ENCODE data around the gene VPS39.

The VPS39 gene

DNA sequence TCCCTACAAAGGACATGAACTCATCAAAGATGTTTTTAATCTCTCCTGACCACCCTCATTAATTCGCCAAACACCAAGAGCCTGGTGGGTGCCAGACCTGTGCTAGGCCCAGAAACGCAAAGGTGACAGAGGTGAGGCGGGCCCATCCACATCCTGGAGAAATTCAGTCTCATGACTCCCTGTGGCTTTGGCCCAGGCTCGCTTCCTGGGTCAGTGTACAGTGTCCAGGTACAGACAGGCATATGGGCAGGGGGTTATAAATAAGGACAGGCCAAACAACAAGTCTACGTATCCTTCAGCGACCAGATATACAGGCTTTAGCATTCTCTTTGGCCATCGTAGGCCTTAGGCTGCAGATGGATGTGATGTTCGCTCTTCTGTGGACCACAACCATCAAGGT lies 50.7 kb downstream of the VPS39 start:
- DNase-seq = no peak

DNA sequence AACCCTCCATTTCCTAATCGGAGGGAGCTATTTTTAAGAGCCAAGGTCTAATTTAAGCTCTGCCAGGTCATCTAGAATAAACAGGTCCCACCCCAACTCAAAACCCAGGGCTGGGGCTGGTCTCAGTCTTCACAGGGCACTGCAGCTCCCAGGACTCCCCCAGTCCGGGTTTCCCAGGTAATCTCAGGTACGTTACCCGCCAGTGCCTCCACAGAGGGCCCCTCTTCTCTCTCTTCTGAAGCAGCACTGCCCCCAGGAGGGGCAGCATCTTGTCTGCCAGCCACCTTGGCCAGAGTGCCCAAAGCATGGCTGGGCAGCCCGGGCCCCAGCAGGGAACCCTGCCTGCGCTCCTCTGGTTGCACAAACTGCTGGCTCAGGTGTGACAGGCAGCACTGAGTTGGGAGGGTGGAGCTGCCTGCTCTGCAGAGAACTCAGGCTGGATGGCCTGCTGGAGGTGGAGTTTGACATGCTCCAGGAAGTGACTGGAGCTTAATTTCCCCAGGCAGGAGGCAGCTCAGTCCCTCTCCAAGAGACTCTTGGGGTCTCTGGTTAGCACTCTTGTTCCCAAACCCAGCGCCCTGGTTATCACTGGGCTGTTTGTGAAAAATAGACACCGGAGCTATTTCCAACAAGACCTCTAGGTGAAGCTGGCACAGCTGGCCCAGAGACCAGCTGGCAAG lies 51.7 kb downstream of the VPS39 start, which contains the start of gene PLA2G4F:
TSS of gene PLA2G4F (minus strand) at position 394 of the 680 bp plus-strand sequence. CDS start at position 307, 87 bp downstream.
- no peak for DNase-seq

DNA sequence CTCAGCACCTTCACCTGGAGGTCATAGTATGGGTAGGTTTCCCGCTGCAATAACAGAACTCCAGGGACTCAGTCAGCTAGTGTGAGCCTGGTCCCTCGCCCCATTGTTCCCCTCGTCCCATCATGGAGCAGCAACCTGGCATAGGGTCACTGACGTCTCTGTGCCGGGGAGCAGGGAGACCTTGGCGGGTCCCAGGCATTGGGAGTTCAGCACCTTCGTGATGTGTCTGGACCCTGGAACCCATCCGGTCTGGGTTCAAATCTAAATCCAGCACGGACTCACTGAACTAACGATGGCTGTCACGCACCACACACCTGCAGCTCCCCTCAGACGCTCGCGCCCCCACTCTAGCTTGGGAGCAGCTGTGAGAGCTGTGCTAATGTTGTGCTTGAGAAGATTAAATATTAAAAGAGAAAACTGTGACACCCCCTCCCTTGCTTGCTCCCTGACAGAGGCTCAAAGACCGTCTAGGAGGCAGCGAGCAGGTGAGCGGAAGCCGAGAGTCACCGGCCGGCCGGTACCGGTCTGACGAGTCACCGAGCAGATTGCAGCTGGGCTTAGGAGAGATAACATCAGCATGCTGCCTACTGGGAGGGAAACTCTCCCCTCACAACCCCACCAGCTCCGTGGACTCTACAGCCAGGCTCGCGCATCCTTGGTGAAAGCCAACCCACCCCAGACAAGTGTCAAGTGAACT lies 52.4 kb downstream of the VPS39 start:
- DNase-seq = no peak

DNA sequence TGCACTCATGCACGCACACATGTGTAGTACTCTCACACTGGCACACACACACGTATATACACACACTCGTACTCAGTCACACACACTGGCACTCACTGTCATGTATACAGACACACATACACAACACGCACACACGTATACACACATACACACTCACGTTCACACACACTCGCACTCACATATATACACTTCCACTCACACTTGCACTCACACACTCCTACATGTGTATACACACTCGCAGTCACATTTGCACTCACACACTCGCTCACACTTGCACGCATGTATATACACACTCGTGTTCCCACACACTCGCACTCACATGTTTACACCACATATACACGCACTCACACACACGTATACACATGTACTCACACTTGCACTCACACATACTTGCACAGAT lies 53.1 kb downstream of the VPS39 start:
- DNase-seq = no peak

DNA sequence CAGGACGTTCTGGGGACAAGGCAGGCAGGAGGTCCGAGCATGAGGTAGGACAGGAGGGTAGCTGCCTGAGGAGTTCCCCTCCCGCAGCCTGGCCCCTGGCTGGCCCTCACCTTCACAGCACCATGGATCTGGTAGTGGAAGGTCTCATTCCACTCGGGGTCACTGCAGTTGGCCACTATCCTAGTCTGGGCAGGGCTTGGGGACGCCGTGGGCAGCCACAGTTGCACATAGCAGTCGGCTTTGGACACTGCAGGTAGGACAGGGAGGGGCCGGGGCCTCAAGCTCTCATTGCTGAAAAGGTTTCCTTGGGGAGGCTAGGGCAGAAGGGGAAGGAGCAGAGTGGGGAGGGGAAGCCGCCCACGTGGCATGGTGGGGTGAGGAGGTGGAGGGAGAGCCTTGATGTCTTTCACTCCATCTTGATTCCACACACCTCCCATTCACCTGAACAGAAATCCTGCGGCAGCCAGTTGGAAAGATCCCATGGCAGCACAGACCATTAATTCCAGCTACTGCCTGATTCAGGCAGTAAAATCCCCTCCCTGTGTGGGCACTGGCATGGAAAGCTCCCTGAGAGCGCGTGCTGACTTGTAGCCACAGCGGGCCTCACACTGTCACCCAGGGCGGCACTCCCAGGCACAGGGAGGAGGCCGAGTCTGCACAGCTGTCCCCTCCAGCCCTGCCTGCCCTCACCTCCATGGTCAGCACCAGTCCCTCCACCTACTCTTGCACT lies 53.7 kb downstream of the VPS39 start:
- no peak for DNase-seq

DNA sequence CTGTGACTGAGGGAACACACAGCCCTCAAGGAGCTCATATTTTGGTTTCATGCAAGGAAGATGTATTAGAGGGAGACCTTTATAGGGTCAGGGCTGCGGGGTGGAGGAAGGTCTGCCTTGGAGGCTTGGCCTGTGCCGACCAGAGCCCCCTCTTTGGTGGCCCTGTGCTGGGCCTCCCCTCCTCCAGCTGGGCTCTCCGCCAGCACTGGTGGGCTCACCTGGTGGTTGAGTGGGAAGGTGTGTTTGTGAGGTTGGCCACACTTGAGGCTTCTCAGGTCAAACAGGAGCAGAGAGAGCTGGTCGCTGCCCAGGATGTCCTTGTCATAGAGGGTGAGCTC lies 54.3 kb downstream of the VPS39 start:
- DNase-seq = no peak

DNA sequence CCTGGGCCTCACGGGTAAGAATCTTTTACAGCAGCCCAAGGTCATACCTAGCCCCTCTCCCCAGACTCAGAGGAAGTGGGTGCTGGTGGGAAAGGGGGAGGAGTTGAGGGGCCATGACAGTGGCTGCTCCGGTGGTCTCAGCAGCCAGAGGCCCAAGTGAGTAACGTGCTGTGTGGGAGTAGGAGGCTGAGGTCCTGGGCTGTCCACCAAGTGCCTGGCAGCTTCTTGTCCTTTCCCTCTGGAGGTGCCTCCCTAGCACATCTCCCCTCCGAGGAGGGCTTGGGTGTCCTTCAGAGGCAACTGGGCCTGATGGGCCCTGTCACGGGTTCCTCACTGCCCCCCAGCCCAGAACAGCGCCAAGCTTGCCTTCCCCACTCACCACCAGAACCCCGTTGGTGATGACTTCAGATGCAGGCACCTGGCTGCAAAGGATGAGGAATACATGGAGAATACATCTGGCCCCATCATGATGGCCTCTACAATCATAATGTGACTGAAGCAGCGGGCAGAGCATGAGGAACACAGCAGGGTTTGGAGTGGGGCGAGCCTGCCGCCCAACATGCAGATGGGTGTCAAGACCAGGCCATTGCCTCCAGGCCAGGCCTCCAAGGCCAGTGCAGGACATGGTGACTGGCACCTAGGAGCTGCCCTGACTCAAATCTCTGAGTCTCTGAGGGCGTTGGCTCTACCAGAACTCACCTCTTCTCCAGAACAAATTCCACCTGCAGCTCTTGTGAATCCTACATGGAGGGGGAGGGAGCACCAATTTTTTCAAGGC lies 55.0 kb downstream of the VPS39 start:
- DNase-seq = no peak

DNA sequence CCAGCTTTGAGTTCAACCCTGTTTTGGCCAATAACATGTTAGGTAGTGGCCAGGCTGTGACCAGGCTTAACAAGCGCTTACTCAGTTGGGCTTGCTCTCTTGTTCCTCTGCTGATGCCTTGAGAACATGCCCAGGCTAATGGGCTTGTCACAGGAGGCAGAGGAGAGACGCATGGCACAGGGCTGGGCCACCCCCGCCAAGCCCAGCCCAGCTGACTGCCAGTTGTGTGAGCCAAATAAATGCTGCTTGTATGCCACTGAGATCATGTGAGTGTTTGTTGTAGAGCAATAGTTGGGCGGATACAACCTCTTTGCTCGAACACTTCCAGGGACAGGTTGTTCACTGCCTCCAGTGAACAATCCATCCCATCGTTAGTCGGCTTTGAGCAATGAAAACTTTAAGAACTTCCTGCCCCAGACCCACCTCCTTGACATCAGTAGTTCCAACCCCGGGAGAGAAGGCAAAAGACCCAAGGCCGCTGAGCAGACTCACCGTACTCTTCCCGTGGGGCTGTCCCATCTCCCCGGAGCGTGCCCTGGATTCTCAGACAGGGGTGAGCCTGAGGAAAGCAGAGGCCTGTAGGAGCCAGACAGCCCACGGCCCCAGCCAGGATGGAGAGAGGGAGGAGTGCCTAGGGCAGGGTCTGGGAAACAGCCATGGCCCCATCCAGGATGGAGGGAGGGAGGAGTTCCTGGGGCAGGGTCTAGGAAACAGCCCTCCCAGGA lies 55.7 kb downstream of the VPS39 start:
- no peak for DNase-seq

DNA sequence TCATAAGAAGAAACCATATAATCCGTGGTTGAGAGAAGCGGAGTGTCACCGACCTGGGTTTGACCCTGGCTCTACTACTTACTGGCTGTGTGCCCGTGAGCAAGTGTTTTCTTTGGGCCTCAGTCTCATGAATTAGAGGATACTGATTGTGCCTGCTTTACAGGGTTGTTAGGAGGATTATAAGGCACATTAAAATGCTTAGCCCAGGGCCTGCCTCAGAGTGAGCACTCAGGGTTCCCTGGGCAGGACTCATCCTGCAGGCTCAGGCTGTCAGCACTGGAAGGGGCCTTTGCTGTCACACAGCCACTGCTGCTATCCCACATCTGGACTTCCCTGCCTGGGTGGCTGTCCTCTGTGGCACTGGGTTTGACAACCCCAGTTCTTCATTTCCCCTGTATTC lies 56.4 kb downstream of the VPS39 start:
- DNase-seq = no peak

DNA sequence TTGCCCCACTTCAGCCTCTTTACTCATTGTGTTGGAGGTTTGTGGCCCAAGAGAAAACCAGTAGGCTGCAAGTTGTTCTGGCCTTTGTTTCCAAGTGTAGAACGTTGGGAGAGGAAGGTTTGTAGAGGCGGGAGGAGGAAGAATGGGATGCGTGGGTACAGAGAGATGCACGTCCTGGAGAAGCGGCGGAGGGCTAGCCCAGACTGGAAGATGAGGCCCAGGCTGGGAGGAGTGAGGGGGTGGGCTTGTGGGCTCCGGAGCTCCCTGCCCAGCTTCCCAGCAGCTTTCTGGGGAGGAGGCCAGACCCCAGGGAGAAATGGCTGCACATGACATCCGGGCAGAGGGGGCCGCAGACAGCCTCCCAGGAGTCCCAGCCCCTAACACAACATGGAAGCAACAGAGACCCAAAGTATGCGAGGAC lies 57.0 kb downstream of the VPS39 start:
- DNase-seq = no peak

DNA sequence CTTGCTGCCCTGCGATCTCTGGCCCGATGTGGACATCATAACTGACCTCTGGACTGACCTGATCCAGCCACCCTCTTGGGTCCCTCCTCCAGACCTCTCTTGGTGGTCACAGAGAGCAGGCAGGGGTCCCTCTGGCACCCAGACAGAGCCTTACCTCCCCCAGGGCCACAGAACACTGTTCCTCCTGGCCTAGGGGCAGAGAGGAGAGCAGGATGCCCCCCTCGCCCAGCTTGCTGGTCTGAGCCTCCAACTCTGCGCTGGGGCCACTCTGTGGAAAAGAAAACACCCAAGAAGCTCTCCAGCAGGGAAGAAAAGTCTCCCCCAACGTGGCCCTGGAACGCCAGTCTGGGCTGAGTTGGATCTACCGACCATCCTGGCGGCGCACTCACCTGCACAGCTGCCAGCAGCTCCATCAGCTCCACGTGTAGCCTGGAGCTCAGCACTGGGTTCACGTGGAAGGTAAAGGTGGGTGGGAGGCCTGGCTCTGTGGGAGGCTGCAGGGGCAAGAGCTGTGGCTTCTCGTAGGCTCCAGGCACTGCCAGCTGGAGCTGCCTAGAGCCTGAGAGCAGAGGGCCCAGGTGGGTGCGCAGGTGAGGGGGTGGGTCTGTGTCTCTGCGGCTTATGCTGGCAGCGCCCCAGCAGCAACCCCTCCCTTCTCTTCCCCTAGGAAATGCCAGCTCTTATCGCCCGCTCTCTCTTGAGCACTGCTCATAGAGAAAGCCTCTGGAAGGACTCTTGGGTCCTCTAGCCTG lies 57.7 kb downstream of the VPS39 start:
- DNase-seq = no peak

DNA sequence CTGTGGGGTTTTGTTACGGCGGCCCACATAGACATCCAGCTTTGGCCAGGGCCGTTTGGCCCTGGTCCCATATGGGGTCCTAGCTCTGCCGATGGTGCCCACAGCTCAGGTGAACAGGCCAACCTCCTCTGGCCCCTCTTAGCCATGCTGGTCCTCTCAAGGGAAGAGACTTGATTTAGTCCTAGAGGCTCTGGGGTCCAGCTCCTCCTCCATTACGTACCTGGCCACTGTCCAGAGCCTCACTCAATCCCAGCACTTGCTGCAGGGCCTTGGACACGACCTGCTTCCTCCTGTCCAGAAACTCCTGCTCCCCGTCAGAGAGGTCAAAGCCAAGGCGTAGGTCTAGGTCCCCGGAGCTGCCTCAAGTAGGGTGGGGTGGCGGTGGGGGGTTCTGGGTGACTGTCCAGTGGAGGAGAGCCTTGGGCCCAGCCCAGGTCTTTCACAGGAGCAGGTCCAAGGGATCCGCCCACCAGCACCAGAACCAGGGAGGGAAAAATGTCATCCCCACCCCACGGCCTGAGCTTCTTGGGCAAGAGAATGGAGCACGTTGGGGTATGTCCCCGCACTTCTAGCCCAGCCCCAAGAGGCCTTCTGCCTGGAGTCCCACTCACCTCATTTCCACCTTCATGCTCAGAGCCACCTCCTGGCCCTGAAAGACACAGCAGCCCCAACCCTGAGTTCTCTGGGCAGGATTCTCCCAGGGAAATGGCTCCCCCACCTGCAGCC lies 58.4 kb downstream of the VPS39 start:
- DNase-seq = no peak

DNA sequence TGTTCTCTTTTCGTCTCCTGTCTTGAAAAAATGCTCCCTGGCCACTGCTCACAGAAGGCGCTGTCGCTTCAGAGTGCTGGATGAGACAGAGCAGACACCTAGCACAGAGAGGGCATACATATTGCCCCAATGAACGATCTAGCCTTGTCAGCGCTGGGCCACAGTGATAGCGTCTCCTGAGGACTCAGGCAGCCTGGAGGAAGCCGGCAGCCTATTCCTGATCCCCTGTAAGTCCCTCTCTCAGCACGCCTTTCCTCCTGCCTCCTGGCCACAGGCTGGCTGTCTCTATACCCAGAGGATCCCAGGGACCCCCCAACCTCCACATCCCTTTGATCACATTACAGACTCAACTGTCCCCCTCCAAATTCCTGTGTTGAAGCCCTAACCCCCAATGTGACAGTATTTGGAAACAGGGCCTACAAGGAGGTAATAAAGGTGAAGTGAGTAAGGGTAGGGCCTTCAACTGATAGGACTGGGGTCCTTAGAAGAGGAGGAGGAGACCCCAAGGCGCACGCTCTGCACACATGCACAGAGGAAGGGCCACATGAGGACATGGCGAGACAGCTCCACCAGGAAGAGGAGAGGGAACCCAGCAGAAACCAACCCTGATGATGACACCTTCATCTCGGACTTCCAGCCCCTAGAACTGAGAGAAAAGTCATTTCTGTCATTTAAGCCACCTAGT lies 59.2 kb downstream of the VPS39 start:
- DNase-seq = no peak

DNA sequence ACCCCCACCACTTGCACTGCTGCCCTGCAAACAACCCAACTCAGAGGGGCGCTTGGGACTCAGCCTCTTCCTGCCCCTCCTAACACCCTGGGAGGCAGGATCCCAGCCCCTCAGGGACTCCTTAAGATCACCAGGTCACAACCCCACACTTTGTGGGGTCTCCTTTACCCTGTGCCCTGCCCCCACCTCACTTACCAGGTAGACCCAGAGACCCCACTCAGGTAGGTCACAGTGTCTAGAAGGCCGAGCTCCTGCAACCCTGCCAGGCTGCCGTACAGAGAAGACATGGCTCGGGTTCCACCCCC lies 60.7 kb downstream of the VPS39 start:
- DNase-seq = no peak

DNA sequence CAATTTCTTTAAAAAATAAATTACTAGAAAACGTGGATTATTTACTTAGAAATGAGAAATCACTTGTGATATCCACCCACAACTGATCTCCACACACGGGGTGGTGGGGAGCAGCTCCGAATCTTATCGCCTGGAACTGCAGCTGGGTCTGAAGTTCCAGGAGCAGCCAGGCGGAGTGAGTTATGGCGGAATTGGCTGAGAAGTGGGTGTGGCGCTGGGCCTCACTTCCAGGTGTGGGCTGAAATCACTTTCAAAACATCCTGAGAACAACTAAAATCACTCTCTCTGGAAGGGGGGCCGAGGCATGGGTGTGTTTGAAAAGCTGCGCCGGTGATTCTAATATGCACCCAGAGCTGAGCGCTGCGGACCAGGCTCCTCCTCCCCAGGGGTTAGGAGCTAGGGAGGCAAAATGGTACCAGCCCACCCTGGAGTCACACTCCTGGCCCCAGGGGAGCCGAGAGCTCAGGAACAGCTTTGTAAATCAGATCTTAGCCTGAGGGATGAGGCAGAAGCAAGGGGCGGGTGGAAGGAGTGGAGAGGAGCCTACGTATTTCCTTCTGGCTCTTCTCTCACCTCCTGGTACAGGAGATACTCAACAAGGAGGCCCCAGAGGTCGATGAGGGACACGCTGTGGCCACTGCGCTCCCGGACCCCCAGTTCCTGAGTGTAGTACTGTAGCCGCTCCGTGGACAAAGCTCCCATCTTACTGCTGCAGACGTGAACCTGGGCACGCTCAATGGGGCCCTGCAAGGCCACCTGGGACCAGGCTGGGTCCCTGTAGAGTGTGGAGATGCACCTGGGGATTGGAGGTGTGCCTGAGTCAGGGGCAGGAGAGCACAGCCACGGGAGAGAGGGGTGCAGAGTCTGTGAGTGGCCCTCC lies 61.3 kb downstream of the VPS39 start:
- DNase-seq = no peak

DNA sequence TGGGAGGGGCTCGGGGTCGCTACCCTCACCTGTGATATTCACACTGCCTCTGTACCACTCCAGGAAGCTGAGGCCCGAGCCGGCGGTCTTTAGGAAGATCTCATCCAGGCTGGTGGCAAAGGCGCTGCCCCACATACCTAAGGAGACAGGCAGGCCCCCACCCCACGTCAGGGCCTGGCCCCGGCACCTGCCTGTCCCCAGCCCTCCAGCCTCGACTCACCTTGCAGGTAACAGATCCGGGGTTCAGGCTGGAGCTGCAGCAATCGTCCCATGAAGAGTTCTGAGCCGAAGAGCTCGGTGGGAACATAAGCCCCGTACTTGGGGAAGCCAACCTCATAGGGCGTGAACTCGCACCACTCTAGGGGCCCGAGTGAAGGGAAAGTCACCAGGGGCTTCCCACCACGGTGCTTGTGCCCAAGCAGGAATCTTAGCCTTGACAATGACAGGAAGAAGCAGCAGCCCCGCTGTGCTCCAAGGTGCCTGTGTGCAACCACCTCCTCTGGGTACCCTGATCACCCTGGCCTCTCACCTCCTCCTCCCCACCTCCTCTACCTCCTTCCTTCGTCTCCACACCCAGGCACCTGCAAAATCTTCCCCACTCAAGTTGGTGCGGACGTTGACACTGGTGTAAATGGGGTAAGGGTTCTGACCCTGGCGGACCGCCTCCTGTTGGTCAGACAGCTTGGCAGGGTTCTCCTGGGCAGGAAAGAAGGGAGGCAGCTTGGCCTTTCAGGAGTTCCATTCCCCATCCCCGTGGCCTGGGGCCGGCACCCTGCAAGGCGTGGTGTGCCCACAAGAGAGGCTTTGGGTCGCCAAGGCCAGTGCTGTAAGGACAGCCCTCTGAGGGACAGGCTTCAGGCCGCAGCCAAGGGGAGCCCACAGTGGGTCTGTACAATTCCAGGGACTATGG lies 62.3 kb downstream of the VPS39 start:
- no peak for DNase-seq

DNA sequence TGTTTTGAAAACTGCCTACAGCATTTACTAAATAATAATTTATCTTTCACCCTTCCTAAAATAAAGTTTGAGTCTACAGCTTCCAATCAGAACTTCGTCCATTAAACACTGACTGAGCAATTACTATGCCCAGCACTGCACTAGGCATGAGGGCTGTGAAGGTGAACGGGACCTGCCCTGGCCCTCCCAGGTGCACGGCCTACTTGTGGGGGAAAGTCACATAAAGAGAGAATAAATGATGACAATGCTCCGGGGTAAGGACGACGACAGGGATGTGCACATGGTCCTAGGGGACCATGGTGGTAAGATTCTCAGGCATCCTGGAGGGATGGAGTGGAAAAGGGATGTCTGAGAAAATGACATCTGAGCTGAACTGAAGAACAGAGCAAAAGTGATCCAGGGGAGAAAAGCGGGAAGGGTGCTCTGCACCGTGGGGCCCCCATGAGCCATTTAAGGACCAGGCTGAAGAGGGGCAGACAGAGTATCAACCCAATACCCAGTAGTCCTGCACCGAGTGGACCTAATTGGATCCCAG lies 63.2 kb downstream of the VPS39 start:
- no peak for DNase-seq

Data from activated T-cell treated with anti-CD3 and anti-CD28 coated beads for 4 hours (primary cell).